IMR-90 (cell line): ENCODE measurements around the gene KNCN. TPM values are rescaled to one million over a fixed set of nuclear protein-coding genes. Genes with fewer than 3 reads are reported as not detected.

Source experiments
- ATAC-seq: fragments of 200-7000 bp; cut with Tn5 transposase; 2 replicates; pipeline ENCODE4 v1.9.1; 2020; ENCODE audit warnings: low read depth, mild to moderate bottlenecking, moderate library complexity
- BruUV-seq: library from RNA; stranded (reverse); fragments of 400-500 nt; replicated peaks from 2 replicates; lab custom pipeline; 2021; lab: Mats Ljungman, UMichigan
- CTCF ChIA-PET: fragments of 300-600 bp; formaldehyde crosslinking; extraction: SDS; loops from one replicate; lab custom pipeline; 2021; ENCODE audit warnings: antibody characterized with exemption; lab: Yijun Ruan, JAX
- POLR2A ChIA-PET: fragments of 300-600 bp; sonication (Branson Sonifier 250); formaldehyde crosslinking; loops from one replicate; lab custom pipeline; 2022; ENCODE audit warnings: antibody characterized with exemption; ENCODE audit not compliant: unreplicated experiment; lab: Charles Lee
- DNase-seq: peaks from one replicate; pipeline ENCODE4 v3.0.0; 2013
- H2AFZ ChIP-seq: replicated peaks from 2 replicates; pipeline ENCODE3; 2013; ENCODE audit warnings: low read length, mild to moderate bottlenecking; ENCODE audit not compliant: poor library complexity
- H2AK5ac ChIP-seq: 2 replicates; pipeline ENCODE4 v1.6.1; 2013; ENCODE audit warnings: low read depth, low read length, inconsistent platforms
- H2AK9ac ChIP-seq: replicated peaks from 2 replicates; pipeline ENCODE3; 2013; ENCODE audit warnings: mild to moderate bottlenecking, low read depth, low read length, moderate library complexity; ENCODE audit not compliant: poor library complexity
- H2BK120ac ChIP-seq: 2 replicates; pipeline ENCODE4 v1.6.1; 2013; ENCODE audit warnings: low read depth, low read length, inconsistent platforms
- H2BK15ac ChIP-seq: 3 replicates; pipeline ENCODE4 v1.6.1; 2013; ENCODE audit warnings: low read depth, low read length, inconsistent platforms
- H2BK20ac ChIP-seq: 2 replicates; pipeline ENCODE4 v1.6.1; 2013; ENCODE audit warnings: low read depth, mild to moderate bottlenecking, inconsistent platforms, low read length, moderate library complexity
- H2BK5ac ChIP-seq: 2 replicates; pipeline ENCODE4 v1.6.1; 2013; ENCODE audit warnings: mild to moderate bottlenecking, low read depth, low read length, inconsistent platforms; ENCODE audit not compliant: poor library complexity, severe bottlenecking
- H3K14ac ChIP-seq: replicated peaks from 2 replicates; pipeline ENCODE4 v1.6.1; 2013; ENCODE audit warnings: low read depth, low read length, inconsistent platforms
- H3K18ac ChIP-seq: 2 replicates; pipeline ENCODE4 v1.6.1; 2013; ENCODE audit warnings: low read depth, low read length, control low read depth
- H3K23ac ChIP-seq: 2 replicates; pipeline ENCODE4 v1.6.1; 2013; ENCODE audit warnings: low read depth, low read length, inconsistent platforms
- H3K27ac ChIP-seq: 2 replicates; pipeline ENCODE4 v1.5.1; 2013; ENCODE audit warnings: mild to moderate bottlenecking, control low read depth, low read length; ENCODE audit not compliant: insufficient read depth
- H3K27me3 ChIP-seq: 2 replicates; pipeline ENCODE4 v1.6.1; 2013; ENCODE audit warnings: low read length; ENCODE audit not compliant: control insufficient read depth, insufficient read depth
- H3K36me3 ChIP-seq: 2 replicates; pipeline ENCODE4 v1.6.1; 2013; ENCODE audit warnings: low read length, mixed read lengths; ENCODE audit not compliant: control insufficient read depth, insufficient read depth
- H3K4ac ChIP-seq: 2 replicates; pipeline ENCODE4 v1.6.1; 2013; ENCODE audit warnings: low read depth, low read length, inconsistent platforms
- H3K4me1 ChIP-seq: 2 replicates; pipeline ENCODE4 v1.6.1; 2013; ENCODE audit warnings: low read length, mixed read lengths; ENCODE audit not compliant: control insufficient read depth, insufficient read depth
- H3K4me2 ChIP-seq: 2 replicates; pipeline ENCODE4 v1.6.1; 2013; ENCODE audit warnings: low read depth, mild to moderate bottlenecking, control low read depth, low read length, moderate library complexity
- H3K4me3 ChIP-seq: 2 replicates; pipeline ENCODE4 v1.5.1; 2013; ENCODE audit warnings: low read depth, mild to moderate bottlenecking, control low read depth, low read length, moderate library complexity; ENCODE audit not compliant: insufficient read depth
- H3K56ac ChIP-seq: 2 replicates; pipeline ENCODE4 v1.6.1; 2013; ENCODE audit warnings: low read length, inconsistent platforms; ENCODE audit not compliant: insufficient read depth; ENCODE audit errors: extremely low read depth
- H3K79me1 ChIP-seq, 2 experiments: 2 replicates each; pipeline ENCODE4 v1.6.1; 2013; ENCODE audit warnings: low read length in 2 of 2, inconsistent platforms in 1 of 2, low read depth in 1 of 2
- H3K9ac ChIP-seq: 2 replicates; pipeline ENCODE4 v1.6.1; 2013; ENCODE audit warnings: low read depth, low read length, control low read depth
- H3K9me1 ChIP-seq: 2 replicates; pipeline ENCODE4 v1.6.1; 2013; ENCODE audit warnings: low read length, inconsistent platforms; ENCODE audit not compliant: insufficient read depth
- H3K9me3 ChIP-seq: 2 replicates; pipeline ENCODE4 v1.6.1; 2013; ENCODE audit warnings: low read length; ENCODE audit not compliant: control insufficient read depth, insufficient read depth
- H4K20me1 ChIP-seq: 2 replicates; pipeline ENCODE4 v1.6.1; 2013; ENCODE audit warnings: low read length, inconsistent platforms; ENCODE audit not compliant: insufficient read depth
- H4K5ac ChIP-seq: 2 replicates; pipeline ENCODE4 v1.6.1; 2013; ENCODE audit warnings: mild to moderate bottlenecking, low read depth, low read length, control low read depth
- H4K8ac ChIP-seq, 2 experiments: 2 replicates each; pipeline ENCODE4 v1.6.1; 2013; ENCODE audit warnings: low read depth in 2 of 2, low read length in 2 of 2, control low read depth in 1 of 2, inconsistent platforms in 1 of 2
- H4K91ac ChIP-seq: 2 replicates; pipeline ENCODE4 v1.6.1; 2013; ENCODE audit warnings: low read depth, low read length, inconsistent platforms; ENCODE audit not compliant: insufficient read depth
- CEBPB ChIP-seq: IDR thresholded peaks from 2 replicates; pipeline ENCODE4 v1.6.1; 2012; ENCODE audit warnings: low read depth, low read length, improper control_type of control experiment
- MXI1 ChIP-seq: IDR thresholded peaks from 2 replicates; pipeline ENCODE4 v1.6.1; 2012; ENCODE audit warnings: low read depth, mild to moderate bottlenecking, low read length, moderate library complexity, borderline replicate concordance
- NFE2L2 ChIP-seq: fragments of 150-350 bp; IDR thresholded peaks from 2 replicates; pipeline ENCODE4 v1.6.1; 2016; ENCODE audit warnings: low read depth, mild to moderate bottlenecking, low read length
- POLR2A ChIP-seq: IDR thresholded peaks from 2 replicates; pipeline ENCODE4 v1.6.1; 2012; ENCODE audit warnings: mild to moderate bottlenecking, low read depth, low read length
- RAD21 ChIP-seq: IDR thresholded peaks from 2 replicates; pipeline ENCODE4 v1.6.1; 2012; ENCODE audit warnings: low read length, improper control_type of control experiment
- RCOR1 ChIP-seq: IDR thresholded peaks from 2 replicates; pipeline ENCODE4 v1.6.1; 2012; ENCODE audit warnings: mild to moderate bottlenecking, low read length, improper control_type of control experiment; ENCODE audit not compliant: insufficient replicate concordance
- WGBS, 2 experiments: methylation state at CpG; one replicate each; pipeline versions ENCODE4 v1.1.5 to v1.1.7; 2013; ENCODE audit warnings: missing lambda C conversion rate in 2 of 2; ENCODE audit not compliant: insufficient read length in 1 of 2; ENCODE audit errors: extremely low coverage in 2 of 2; 5-methylcytosine and 5-hydroxymethylcytosine counted together
- dilution Hi-C: fragments of 300-500 bp; cut with HindIII; formaldehyde crosslinking; loops from one replicate; pipeline ENCODE4 v1.14.3; 2018; ENCODE audit warnings: low sequenced_read_pairs; ENCODE audit not compliant: unreplicated experiment
- in situ Hi-C: fragments of 300-500 bp; cut with MboI; formaldehyde crosslinking; loops from 3 replicates; pipeline ENCODE4 v1.14.3; 2019; ENCODE audit warnings: low sequenced_read_pairs, inconsistent platforms, mixed read lengths
- intact Hi-C: fragments of 100-400 bp; cut with micrococcal nuclease; formaldehyde crosslinking; loops from 2 replicates; pipeline ENCODE4 v1.10.0; 2022
- polyA plus RNA-seq, 3 experiments: library from polyadenylated mRNA; depleted of rRNA; stranded (reverse); fragments of >200 nt; gene quantifications; 2 replicates each; pipeline ENCODE4 v1.2.3, GENCODE V29; 2012; ENCODE audit warnings: low replicate concordance in 1 of 3
- total RNA-seq: library from RNA; depleted of rRNA; stranded (reverse); fragments of >200 nt; gene quantifications from 2 replicates; pipeline ENCODE4 v1.2.3, GENCODE V29; 2012
- TF ChIP-seq, protein P1 (sequence below): fragments of 150-350 bp; IDR thresholded peaks from 2 replicates; pipeline ENCODE4 v1.6.1; 2016; ENCODE audit warnings: low read depth, mild to moderate bottlenecking, low read length, moderate library complexity, borderline replicate concordance
- TF ChIP-seq, protein P2 (sequence below): fragments of 150-350 bp; IDR thresholded peaks from 2 replicates; pipeline ENCODE4 v1.6.1; 2017; ENCODE audit warnings: mild to moderate bottlenecking, antibody characterized with exemption, low read length, low read depth

Gene KNCN
- total and polyA plus RNA-seq, 2 of the 4 experiments (the other 2 are of a cell fraction): not detected

DNA sequence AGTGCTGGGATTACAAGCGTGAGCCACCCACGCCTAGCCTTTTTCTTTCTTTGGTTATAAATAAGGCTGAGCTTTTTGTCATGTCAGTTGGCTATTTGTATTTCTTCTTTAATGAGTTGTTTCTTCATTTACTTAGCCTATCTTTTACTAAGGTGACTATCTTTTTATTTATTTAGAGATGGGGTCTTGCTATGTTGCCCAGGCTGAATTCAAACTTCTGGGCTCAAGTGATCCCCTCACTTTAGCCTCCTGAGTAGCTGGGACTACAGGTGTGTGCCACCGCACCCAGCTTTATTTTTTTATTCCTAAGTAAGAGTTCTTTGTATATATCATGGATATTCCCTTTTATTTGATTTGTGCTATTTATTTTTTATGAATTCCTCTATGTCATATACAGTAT, 49.9 kb downstream of the KNCN start:
- Histone ChIP-seq H2AK5ac (no peak overlapping the region), H3K79me1 (no peaks in the 10 kb centered on the region), H4K5ac (no peak overlapping the region), H3K27me3 (peaks cover 49% of the 10 kb centered on the region), H3K9ac (no peak overlapping the region), H2BK120ac (no peak overlapping the region), H3K9me3 (no peaks in the 10 kb centered on the region), H2AFZ (no peak overlapping the region), H3K14ac (no peak overlapping the region), H3K36me3 (no peaks in the 10 kb centered on the region), H4K20me1 (no peaks in the 10 kb centered on the region), H4K8ac (no peak overlapping the region), H3K4me3 (no peak overlapping the region), H3K27ac (no peak overlapping the region), H3K4me2 (no peak overlapping the region), H2AK9ac (no peak overlapping the region), H3K56ac (no peak overlapping the region), H2BK20ac (no peak overlapping the region), H3K4me1 (no peaks in the 10 kb centered on the region), H3K9me1 (no peaks in the 10 kb centered on the region), H2BK5ac (no peak overlapping the region), H3K18ac (no peak overlapping the region), H3K23ac (no peak overlapping the region), H4K91ac (no peak overlapping the region), H3K4ac (no peak overlapping the region), H2BK15ac (no peak overlapping the region)
- dilution Hi-C loops: no loop called here
- intact Hi-C loops: no loop called here
- CTCF ChIA-PET: no interaction called here
- DNase-seq (no peak), ATAC-seq (no peak)
- POLR2A ChIA-PET: no interaction called here
- BruUV-seq: no TSS peak
- WGBS, 2 experiments: 60% methylated on average over 1 of the region's 3 CpGs; no CpG with 5 or more reads in 1 of the 2 experiments
- in situ Hi-C loops: no loop called here
- TF ChIP-seq POLR2A (no peak), RCOR1 (no peak), NFE2L2 (no peak), MXI1 (no peak), RAD21 (no peak), CEBPB (no peak)
- TF ChIP-seq, protein P1, sequence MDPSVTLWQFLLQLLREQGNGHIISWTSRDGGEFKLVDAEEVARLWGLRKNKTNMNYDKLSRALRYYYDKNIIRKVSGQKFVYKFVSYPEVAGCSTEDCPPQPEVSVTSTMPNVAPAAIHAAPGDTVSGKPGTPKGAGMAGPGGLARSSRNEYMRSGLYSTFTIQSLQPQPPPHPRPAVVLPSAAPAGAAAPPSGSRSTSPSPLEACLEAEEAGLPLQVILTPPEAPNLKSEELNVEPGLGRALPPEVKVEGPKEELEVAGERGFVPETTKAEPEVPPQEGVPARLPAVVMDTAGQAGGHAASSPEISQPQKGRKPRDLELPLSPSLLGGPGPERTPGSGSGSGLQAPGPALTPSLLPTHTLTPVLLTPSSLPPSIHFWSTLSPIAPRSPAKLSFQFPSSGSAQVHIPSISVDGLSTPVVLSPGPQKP: no peak
- TF ChIP-seq, protein P2, sequence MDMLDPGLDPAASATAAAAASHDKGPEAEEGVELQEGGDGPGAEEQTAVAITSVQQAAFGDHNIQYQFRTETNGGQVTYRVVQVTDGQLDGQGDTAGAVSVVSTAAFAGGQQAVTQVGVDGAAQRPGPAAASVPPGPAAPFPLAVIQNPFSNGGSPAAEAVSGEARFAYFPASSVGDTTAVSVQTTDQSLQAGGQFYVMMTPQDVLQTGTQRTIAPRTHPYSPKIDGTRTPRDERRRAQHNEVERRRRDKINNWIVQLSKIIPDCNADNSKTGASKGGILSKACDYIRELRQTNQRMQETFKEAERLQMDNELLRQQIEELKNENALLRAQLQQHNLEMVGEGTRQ: no peak
